Stromal cell of bone marrow (primary cell): ENCODE measurements around the gene C19orf81.

ENCODE experiments used
- DNase-seq: peaks from one replicate; pipeline ENCODE4 v3.0.0-alpha.2; 2012; ENCODE audit warnings: low read depth

C19orf81 gene

GRCh38 chr19:50629801-50630200 lies 19.4 kb upstream of the C19orf81 start:
- DNase-seq = no peak

- no peak for DNase-seq
Measured at GRCh38 chr19:50632151-50632835, 17.0 kb upstream of the C19orf81 start.

- DNase-seq = no peak
Measured at GRCh38 chr19:50633359-50633758, 15.9 kb upstream of the C19orf81 start.

GRCh38 chr19:50633973-50634372 lies 15.3 kb upstream of the C19orf81 start:
- DNase-seq = no peak

- DNase-seq = no peak
Measured at GRCh38 chr19:50636317-50637085, 12.7 kb upstream of the C19orf81 start.

GRCh38 chr19:50638600-50638999 lies 10.6 kb upstream of the C19orf81 start:
- no peak for DNase-seq

- no peak for DNase-seq
Measured at GRCh38 chr19:50639121-50640112, 9.8 kb upstream of the C19orf81 start, which contains the start of gene SYT3. SYT3 (minus strand) TSS chr19:50639881; CDS start chr19:50637411, 2,470 bp downstream.

GRCh38 chr19:50640368-50640767 lies 8.9 kb upstream of the C19orf81 start:
- DNase-seq = no peak

GRCh38 chr19:50644315-50644915 lies 4.8 kb upstream of the C19orf81 start:
- no peak for DNase-seq

- no peak for DNase-seq
Measured at GRCh38 chr19:50645107-50645506, 4.1 kb upstream of the C19orf81 start.

- DNase-seq = peak; percentile 24
Measured at GRCh38 chr19:50646074-50646807, 3.0 kb upstream of the C19orf81 start.

- no peak for DNase-seq
Measured at GRCh38 chr19:50647879-50648615, 1.2 kb upstream of the C19orf81 start.

GRCh38 chr19:50648659-50649058 lies 586 bp upstream of the C19orf81 start:
- no peak for DNase-seq

GRCh38 chr19:50651174-50651573 lies 1.9 kb downstream of the C19orf81 start:
- no peak for DNase-seq

- DNase-seq = no peak
Measured at GRCh38 chr19:50652722-50653121, 3.5 kb downstream of the C19orf81 start.

- DNase-seq = no peak
Measured at GRCh38 chr19:50654882-50655281, 5.6 kb downstream of the C19orf81 start.

GRCh38 chr19:50657222-50657669 lies 8.0 kb downstream of the C19orf81 start:
- DNase-seq = no peak

- peak; percentile 87 for DNase-seq
Measured at GRCh38 chr19:50657712-50658440, 8.6 kb downstream of the C19orf81 start.
